K562 (cell line): ENCODE measurements around the gene TRPC3. TPM values are rescaled to one million over a fixed set of nuclear protein-coding genes. Genes with fewer than 3 reads are reported as not detected.
A peak's percentile ranks its signal among the peaks of the same experiment; 100 is the strongest.

Experiments used
- ATAC-seq: fragments of 200-7000 bp; cut with Tn5 transposase; 3 replicates; pipeline ENCODE4 v1.9.1; 2020; ENCODE audit warnings: moderate library complexity
- BruUV-seq: library from RNA; stranded (reverse); fragments of 400-500 nt; replicated peaks from 2 replicates; lab custom pipeline; 2021; lab: Mats Ljungman, UMichigan
- CTCF ChIA-PET: fragments of 300-600 bp; formaldehyde crosslinking; extraction: SDS; loops from one replicate; lab custom pipeline; 2021; ENCODE audit warnings: low intra/inter-chr PET ratio; lab: Yijun Ruan, JAX
- POLR2A ChIA-PET: fragments of 300-600, 350-650 bp; sonication (Branson Sonifier 250); formaldehyde crosslinking; extraction: SDS; loops from one replicate; lab custom pipeline; 2021; ENCODE audit warnings: antibody characterized with exemption, inconsistent platforms; lab: Yijun Ruan, JAX
- DNase-seq, 4 experiments: peaks; one replicate each; pipeline versions ENCODE4 v3.0.0 to v3.0.0-alpha.2; 2011 to 2018; ENCODE audit warnings: low spot score in 3 of 4, mixed read lengths in 3 of 4; ENCODE audit errors: extremely low read depth in 1 of 4
- FAIRE-seq: peaks from 2 replicates; lab custom pipeline; 2011; peaks lifted over from hg19 to GRCh38; lab: Jason Lieb, UNC
- H2AFZ ChIP-seq: 2 replicates; pipeline ENCODE4 v1.6.0; 2011; ENCODE audit warnings: low read depth, low read length, control low read depth, inconsistent platforms
- H3K27ac ChIP-seq: fragments of 200-600 bp; 3 replicates; pipeline ENCODE4 v1.8.0; 2011; ENCODE audit warnings: low read depth, mild to moderate bottlenecking, control low read depth, inconsistent platforms, low read length, moderate library complexity, mixed read lengths; ENCODE audit errors: extremely low read depth
- H3K27me3 ChIP-seq, 2 experiments: fragments of 300-600 bp in 1 of 2; 2 replicates in 1 of 2; 3 replicates in 1 of 2; pipeline versions ENCODE4 v1.6.0 to v1.8.0; 2011; ENCODE audit warnings: inconsistent platforms in 2 of 2, low read length in 2 of 2, mild to moderate bottlenecking in 1 of 2, mixed read lengths in 1 of 2, moderate library complexity in 1 of 2; ENCODE audit not compliant: control insufficient read depth in 2 of 2, insufficient read depth in 2 of 2
- H3K36me3 ChIP-seq: fragments of 300-600 bp; 3 replicates; pipeline ENCODE4 v1.8.0; 2011; ENCODE audit warnings: mild to moderate bottlenecking, low read length, inconsistent platforms; ENCODE audit not compliant: control insufficient read depth, insufficient read depth
- H3K4me1 ChIP-seq, 2 experiments: fragments of 200-600 bp in 1 of 2; replicated peaks in 1 of 2; 2 replicates in 1 of 2; 3 replicates in 1 of 2; pipeline versions ENCODE4 v1.5.1 to v1.8.0; 2011; ENCODE audit warnings: inconsistent platforms in 2 of 2, low read length in 2 of 2, mild to moderate bottlenecking in 1 of 2, mixed read lengths in 1 of 2, moderate library complexity in 1 of 2; ENCODE audit not compliant: control insufficient read depth in 2 of 2, insufficient read depth in 2 of 2
- H3K4me2 ChIP-seq: 2 replicates; pipeline ENCODE4 v1.6.1; 2011; ENCODE audit warnings: low read length, control low read depth, inconsistent platforms, mixed read lengths; ENCODE audit not compliant: insufficient read depth
- H3K4me3 ChIP-seq: fragments of 200-600 bp; sonication (generic), shearing (Covaris generic); 2 replicates; pipeline ENCODE4 v1.5.1; 2016; ENCODE audit warnings: control low read depth, inconsistent platforms
- H3K79me2 ChIP-seq: fragments of 200-600 bp; 3 replicates; pipeline ENCODE4 v1.8.0; 2011; ENCODE audit warnings: low read length, inconsistent platforms; ENCODE audit not compliant: control insufficient read depth, insufficient read depth
- H3K9ac ChIP-seq, 2 experiments: 2 replicates each; pipeline versions ENCODE4 v1.6.0 to v1.6.1; 2011; ENCODE audit warnings: low read depth in 2 of 2, low read length in 2 of 2, control low read depth in 1 of 2, inconsistent platforms in 1 of 2, mild to moderate bottlenecking in 1 of 2, mixed read lengths in 1 of 2; ENCODE audit not compliant: insufficient read depth in 1 of 2
- H3K9me1 ChIP-seq: one replicate; pipeline ENCODE4 v1.6.0; 2011; ENCODE audit warnings: inconsistent platforms, mild to moderate bottlenecking, low read length, moderate library complexity; ENCODE audit not compliant: control insufficient read depth, insufficient read depth
- H3K9me3 ChIP-seq: replicated peaks from 2 replicates; pipeline ENCODE4 v1.5.1; 2011; ENCODE audit warnings: low read depth, low read length, inconsistent platforms; ENCODE audit not compliant: control insufficient read depth, insufficient read depth
- H4K20me1 ChIP-seq: replicated peaks from 2 replicates; pipeline ENCODE4 v1.6.1; 2011; ENCODE audit warnings: low read length, inconsistent platforms, mixed read lengths; ENCODE audit not compliant: control insufficient read depth, insufficient read depth
- CTCF ChIP-seq, 3 experiments: IDR thresholded peaks in 2 of 3; conservative IDR thresholded peaks in 1 of 3; 2 replicates each; pipeline ENCODE4 v1.5.1; 2011 to 2012; ENCODE audit warnings: low read length in 3 of 3, mild to moderate bottlenecking in 3 of 3, control low read depth in 2 of 3, improper control_type of control experiment in 1 of 3, inconsistent platforms in 1 of 3, low read depth in 1 of 3, mixed read lengths in 1 of 3, moderate library complexity in 1 of 3; ENCODE audit not compliant: insufficient read depth in 2 of 3
- ZHX1 ChIP-seq: fragments of 150-350 bp; conservative IDR thresholded peaks from 2 replicates; pipeline ENCODE4 v1.6.1; 2014; ENCODE audit warnings: low read length
- WGBS: fragments of 100-300 bp; shearing (Covaris generic); methylation state at CpG from one replicate; pipeline ENCODE4 v1.1.6; 2016; ENCODE audit warnings: low coverage, mixed read lengths; ENCODE audit not compliant: insufficient coverage; ENCODE audit errors: missing lambda C conversion rate; 5-methylcytosine and 5-hydroxymethylcytosine counted together
- in situ Hi-C: fragments of 300-500 bp; cut with MboI; formaldehyde crosslinking; loops from 4 replicates; pipeline ENCODE4 v1.15.0; 2018; ENCODE audit warnings: inconsistent platforms, mixed read lengths
- intact Hi-C: fragments of 100-400 bp; cut with micrococcal nuclease; formaldehyde crosslinking; loops from 2 replicates; pipeline ENCODE4 v1.14.2; 2022
- polyA plus RNA-seq, 8 experiments: library from polyadenylated mRNA; depleted of rRNA in 4 of 8; stranded (reverse) in 5 of 8; unstranded in 3 of 8; fragments of >200 nt; fragmentation: Nextera tagmentation in 2 of 8; fragmentation: Illumina TruSeq in 1 of 8; extraction: Ambion mirVana in 2 of 8; extraction: Trizol in 1 of 8; gene quantifications; 2 replicates each; pipeline versions ENCODE4 v1.2.1 to v1.2.3, GENCODE V29; 2011 to 2014; ENCODE audit warnings: inconsistent platforms in 1 of 8, missing spikeins in 1 of 8
- total RNA-seq, 7 experiments: library from RNA; depleted of rRNA in 6 of 7; stranded (reverse); fragments of >200 nt in 6 of 7; fragmentation: Illumina TruSeq in 2 of 7; extraction: Trizol in 2 of 7; gene quantifications; 2 replicates each; pipeline versions ENCODE4 v1.2.1 to v1.2.3, GENCODE V29; 2011 to 2021; ENCODE audit warnings: low replicate concordance in 1 of 7
- TF ChIP-seq, protein P1 (sequence below), 2 experiments: fragments of 450-650 bp; formaldehyde crosslinking in 1 of 2; IDR thresholded peaks; 2 replicates each; pipeline versions ENCODE4 v1.4.0 to v1.6.1; 2014 to 2020; ENCODE audit warnings: mild to moderate bottlenecking in 2 of 2, borderline replicate concordance in 1 of 2, low read depth in 1 of 2

The TRPC3 gene
- total and polyA plus RNA-seq, 9 of the 15 experiments (the other 6 are each of a cell fraction or from before 2014, with no cell fraction given): 0.01 to 0.27 (median 0.11) TPM

GRCh38 chr4:121900132-121900983 lies 51.5 kb downstream of the TRPC3 start:
- Histone ChIP-seq H3K9ac (no peak overlapping the region), H3K4me1 (no peaks in the 10 kb centered on the region), H3K9me1 (no peaks in the 10 kb centered on the region), H2AFZ (no peak overlapping the region; the same call in 1 of the 2 replicates), H3K27me3 (peaks cover 0 to 4% of the 10 kb centered on the region in 2 experiments; a peak in 2 of 5 replicates), H3K4me2 (no peak overlapping the region), H3K4me3 (no peak overlapping the region), H4K20me1 (no peaks in the 10 kb centered on the region), H3K9me3 (no peaks in the 10 kb centered on the region), H3K36me3 (no peaks in the 10 kb centered on the region), H3K27ac (no peak overlapping the region), H3K79me2 (no peaks in the 10 kb centered on the region)
- intact Hi-C loops: loop anchor here (1.0 to 5.0 kb wide), 6 partner anchors 47 to 677 kb away; no protein-coding TSS in a partner anchor
- CTCF ChIA-PET: interaction anchor here (0.7 to 2.6 kb wide), 3 partner anchors 324 to 817 kb away, joined by 3 to 22 read pairs (median 3); no protein-coding TSS in a partner anchor
- BruUV-seq: no TSS peak
- 17% methylated on average over 4 of the region's 4 CpGs for WGBS
- DNase-seq (peak; percentile 55 to 75 (median 59)), ATAC-seq (peak; percentile 95), FAIRE-seq (peak; percentile 84)
- in situ Hi-C loops: no loop called here
- POLR2A ChIA-PET: interaction anchor here (1.0 kb wide), 1 partner anchor 9 kb away, joined by 8 read pairs; no protein-coding TSS in a partner anchor
- TF ChIP-seq ZHX1 (no peak), CTCF (IDR thresholded peaks at IDR 0.05 in 2 of 3, conservative IDR thresholded peaks at IDR 0.05 in 1 of 3; ENCODE audit: insufficient read depth in 2 of 3, low read depth in 1 of 3, low read length in 3 of 3) (peak; percentile 70 to 90 (median 79))
- TF ChIP-seq, protein P1, sequence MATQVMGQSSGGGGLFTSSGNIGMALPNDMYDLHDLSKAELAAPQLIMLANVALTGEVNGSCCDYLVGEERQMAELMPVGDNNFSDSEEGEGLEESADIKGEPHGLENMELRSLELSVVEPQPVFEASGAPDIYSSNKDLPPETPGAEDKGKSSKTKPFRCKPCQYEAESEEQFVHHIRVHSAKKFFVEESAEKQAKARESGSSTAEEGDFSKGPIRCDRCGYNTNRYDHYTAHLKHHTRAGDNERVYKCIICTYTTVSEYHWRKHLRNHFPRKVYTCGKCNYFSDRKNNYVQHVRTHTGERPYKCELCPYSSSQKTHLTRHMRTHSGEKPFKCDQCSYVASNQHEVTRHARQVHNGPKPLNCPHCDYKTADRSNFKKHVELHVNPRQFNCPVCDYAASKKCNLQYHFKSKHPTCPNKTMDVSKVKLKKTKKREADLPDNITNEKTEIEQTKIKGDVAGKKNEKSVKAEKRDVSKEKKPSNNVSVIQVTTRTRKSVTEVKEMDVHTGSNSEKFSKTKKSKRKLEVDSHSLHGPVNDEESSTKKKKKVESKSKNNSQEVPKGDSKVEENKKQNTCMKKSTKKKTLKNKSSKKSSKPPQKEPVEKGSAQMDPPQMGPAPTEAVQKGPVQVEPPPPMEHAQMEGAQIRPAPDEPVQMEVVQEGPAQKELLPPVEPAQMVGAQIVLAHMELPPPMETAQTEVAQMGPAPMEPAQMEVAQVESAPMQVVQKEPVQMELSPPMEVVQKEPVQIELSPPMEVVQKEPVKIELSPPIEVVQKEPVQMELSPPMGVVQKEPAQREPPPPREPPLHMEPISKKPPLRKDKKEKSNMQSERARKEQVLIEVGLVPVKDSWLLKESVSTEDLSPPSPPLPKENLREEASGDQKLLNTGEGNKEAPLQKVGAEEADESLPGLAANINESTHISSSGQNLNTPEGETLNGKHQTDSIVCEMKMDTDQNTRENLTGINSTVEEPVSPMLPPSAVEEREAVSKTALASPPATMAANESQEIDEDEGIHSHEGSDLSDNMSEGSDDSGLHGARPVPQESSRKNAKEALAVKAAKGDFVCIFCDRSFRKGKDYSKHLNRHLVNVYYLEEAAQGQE (IDR thresholded peaks at IDR 0.05; ENCODE audit: borderline replicate concordance): peak; percentile 70
- TF ChIP-seq, protein P1 (CRISPR knock-in tag; IDR thresholded peaks at IDR 0.05; ENCODE audit: low read depth): no peak
